ENCODE measurements around the gene HSP90AA1.

HSP90AA1 gene

DNA sequence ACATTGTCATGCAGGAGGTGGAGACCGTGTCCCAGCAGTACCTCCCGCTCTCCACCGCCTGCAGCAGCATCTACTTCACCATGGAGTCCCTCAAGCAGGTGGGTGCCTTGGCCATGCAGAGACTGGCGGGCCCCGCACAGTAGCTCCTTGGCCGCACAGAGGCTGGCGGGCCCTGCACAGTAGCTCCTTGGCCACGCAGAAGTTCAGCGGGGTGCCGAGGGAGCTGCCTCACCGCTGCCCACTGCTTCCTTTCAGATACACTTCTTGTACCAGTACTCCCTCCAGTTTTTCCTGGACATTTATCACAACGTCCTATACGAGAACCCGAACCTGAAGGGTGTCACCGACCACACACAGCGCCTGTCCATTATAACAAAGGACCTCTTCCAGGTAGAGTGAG lies 47.7 kb downstream of the HSP90AA1 start:
- DNase-seq (ENCODE audit: low read depth): no peak

GRCh38 chr14:102037686-102038085 lies 49.2 kb downstream of the HSP90AA1 start:
- no peak for DNase-seq (ENCODE audit: low read depth)

DNA sequence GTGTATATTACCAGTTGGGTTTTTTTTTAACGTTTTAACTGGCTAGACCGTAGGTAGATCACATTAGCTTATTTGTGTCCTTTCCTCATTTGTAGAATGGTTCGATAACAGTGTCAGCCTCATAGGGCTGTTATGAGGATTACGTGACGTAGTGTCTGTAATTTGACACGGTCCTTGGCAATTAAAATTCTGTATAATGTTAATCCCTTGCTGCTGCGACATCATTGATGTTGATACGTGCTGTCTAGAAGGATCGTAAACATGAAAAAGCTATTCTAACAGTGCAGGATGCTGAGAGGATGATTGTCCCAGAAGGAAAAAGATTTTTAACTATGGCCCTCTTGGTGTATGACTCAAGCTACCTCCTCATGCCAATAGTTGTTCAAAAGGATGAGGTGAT lies 50.9 kb downstream of the HSP90AA1 start:
- no peak for DNase-seq (ENCODE audit: low read depth)

DNA sequence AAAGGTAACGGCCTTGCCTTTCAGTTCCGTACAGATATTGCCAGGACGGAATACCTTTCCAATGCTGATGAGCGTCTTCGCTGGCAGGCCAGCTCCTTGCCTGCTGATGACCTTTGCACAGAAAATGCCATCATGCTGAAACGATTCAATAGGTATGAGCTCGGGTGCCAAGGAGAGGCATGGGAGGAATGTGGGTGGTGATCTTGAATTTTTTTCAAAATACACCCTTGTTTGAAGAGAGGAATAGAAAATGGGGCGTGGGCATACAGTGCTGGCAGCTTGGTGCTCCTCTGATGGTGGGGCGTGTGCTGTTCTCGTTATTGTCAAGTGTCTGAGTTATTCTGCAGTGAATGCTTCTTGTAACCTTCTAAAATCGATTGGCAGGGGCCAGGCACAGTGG lies 52.5 kb downstream of the HSP90AA1 start:
- no peak for DNase-seq (ENCODE audit: low read depth)

DNA sequence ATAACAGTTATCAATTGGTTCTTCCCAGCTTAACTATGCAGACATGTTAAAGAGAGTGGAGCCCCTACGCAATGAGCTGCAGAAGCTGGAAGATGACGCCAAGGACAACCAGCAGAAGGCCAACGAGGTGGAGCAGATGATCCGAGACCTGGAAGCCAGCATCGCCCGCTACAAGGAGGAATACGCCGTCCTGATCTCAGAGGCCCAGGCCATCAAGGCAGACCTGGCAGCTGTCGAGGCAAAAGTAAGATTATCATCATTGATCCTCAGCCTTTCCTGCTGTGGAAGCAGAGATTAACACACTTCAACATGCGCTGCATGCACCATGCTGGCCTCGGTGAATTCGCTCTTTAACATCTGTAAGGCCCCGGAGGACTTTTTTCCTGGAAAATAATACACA lies 53.6 kb downstream of the HSP90AA1 start:
- DNase-seq (ENCODE audit: low read depth): no peak

Data from T follicular helper cell (primary cell).